ENCODE data around the gene EME2. TPM values are rescaled to one million over a fixed set of nuclear protein-coding genes. Genes with fewer than 3 reads are reported as not detected.
A peak's percentile ranks its signal among the peaks of the same experiment; 100 is the strongest.
"Not testable (repeated sequence)": the region's sequence is repeated elsewhere in the genome, so short reads cannot be mapped to it uniquely, and the experiment has no call there.

The EME2 gene
- total RNA-seq, 1 experiment from 2014 or later, result 1.6 TPM

GRCh38 chr16:1791256-1791942 lies 18.8 kb downstream of the EME2 start:
- no peak for DNase-seq (ENCODE audit: low read depth)

- DNase-seq (ENCODE audit: low read depth), result no peak
Measured at GRCh38 chr16:1791943-1792812, 19.6 kb downstream of the EME2 start.

GRCh38 chr16:1792836-1793577 lies 20.4 kb downstream of the EME2 start:
- DNase-seq (ENCODE audit: low read depth), result no peak

GRCh38 chr16:1793578-1794220 lies 21.1 kb downstream of the EME2 start, which contains the start of gene IGFALS:
Gene IGFALS (minus strand): TSS chr16:1793705. CDS start chr16:1793652, 53 bp downstream.
- DNase-seq (ENCODE audit: low read depth), result no peak

GRCh38 chr16:1794221-1794871 lies 21.7 kb downstream of the EME2 start:
- DNase-seq (ENCODE audit: low read depth), result no peak

- DNase-seq (ENCODE audit: low read depth), result no peak
Measured at GRCh38 chr16:1794908-1795666, 22.5 kb downstream of the EME2 start.

- not testable (repeated sequence) for DNase-seq (ENCODE audit: low read depth)
Measured at GRCh38 chr16:1799263-1799662, 26.7 kb downstream of the EME2 start.

GRCh38 chr16:1800701-1801100 lies 28.1 kb downstream of the EME2 start:
- DNase-seq (ENCODE audit: low read depth), result peak; percentile 59

- no peak for DNase-seq (ENCODE audit: low read depth)
Measured at GRCh38 chr16:1807626-1808025, 35.0 kb downstream of the EME2 start.

- no peak for DNase-seq (ENCODE audit: low read depth)
Measured at GRCh38 chr16:1808691-1809090, 36.1 kb downstream of the EME2 start.

GRCh38 chr16:1809281-1809801 lies 36.7 kb downstream of the EME2 start:
- DNase-seq (ENCODE audit: low read depth), result no peak

GRCh38 chr16:1810106-1810505 lies 37.5 kb downstream of the EME2 start:
- DNase-seq (ENCODE audit: low read depth), result no peak

GRCh38 chr16:1810536-1810935 lies 37.9 kb downstream of the EME2 start:
- DNase-seq (ENCODE audit: low read depth), result no peak

- DNase-seq (ENCODE audit: low read depth), result peak; percentile 38
Measured at GRCh38 chr16:1812732-1813163, 40.1 kb downstream of the EME2 start.

- DNase-seq (ENCODE audit: low read depth), result no peak
Measured at GRCh38 chr16:1815461-1815860, 42.9 kb downstream of the EME2 start.

- no peak for DNase-seq (ENCODE audit: low read depth)
Measured at GRCh38 chr16:1816396-1817275, 44.0 kb downstream of the EME2 start.

GRCh38 chr16:1817276-1817589 lies 44.6 kb downstream of the EME2 start:
- DNase-seq (ENCODE audit: low read depth), result no peak

- DNase-seq (ENCODE audit: low read depth), result no peak
Measured at GRCh38 chr16:1817716-1818115, 45.1 kb downstream of the EME2 start.

GRCh38 chr16:1818204-1818872 lies 45.7 kb downstream of the EME2 start:
- no peak for DNase-seq (ENCODE audit: low read depth)

Data from RPMI7951 (cell line).